ENCODE measurements around the gene NT5DC4.

The NT5DC4 gene

DNA sequence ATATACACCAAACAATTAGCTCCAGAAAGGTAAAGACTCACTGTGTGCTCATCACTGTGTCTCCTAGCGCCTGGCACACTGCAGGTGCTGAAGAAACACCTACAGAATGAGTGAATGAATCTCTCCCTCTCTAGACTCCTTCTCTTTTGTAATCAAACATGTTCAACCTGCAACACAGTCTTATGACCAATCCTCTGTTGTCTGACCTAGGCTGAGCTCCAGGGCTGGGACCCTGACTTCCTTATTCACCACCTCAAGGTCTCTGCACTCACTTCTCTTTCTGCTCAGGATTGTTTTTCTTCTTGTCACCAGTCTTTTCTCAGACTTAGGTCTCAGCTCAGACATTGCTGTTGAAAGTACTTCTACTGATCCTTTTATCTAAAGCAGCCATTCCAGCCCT is 33.7 kb downstream of the NT5DC4 start:
- DNase-seq (ENCODE audit: low read depth) = no peak

DNA sequence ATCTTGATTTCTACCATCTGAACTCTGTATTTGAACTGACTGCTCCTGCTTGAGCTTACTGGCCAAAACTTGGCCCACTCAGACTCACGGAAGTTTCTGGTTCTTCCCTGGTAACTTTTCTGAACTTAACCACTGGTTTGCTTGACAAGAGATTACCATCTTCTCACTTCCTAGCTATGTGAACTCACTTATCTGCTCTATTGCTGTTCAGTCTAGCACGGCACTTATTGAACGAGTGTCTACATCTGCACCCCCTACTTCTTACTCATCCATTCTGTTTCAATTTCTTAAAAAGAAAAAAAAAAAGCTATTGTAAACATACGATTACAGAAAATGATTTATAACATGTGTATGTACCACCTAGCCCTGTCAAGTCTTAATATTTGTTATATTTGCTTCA is 34.6 kb downstream of the NT5DC4 start:
- DNase-seq (ENCODE audit: low read depth) = no peak

DNA sequence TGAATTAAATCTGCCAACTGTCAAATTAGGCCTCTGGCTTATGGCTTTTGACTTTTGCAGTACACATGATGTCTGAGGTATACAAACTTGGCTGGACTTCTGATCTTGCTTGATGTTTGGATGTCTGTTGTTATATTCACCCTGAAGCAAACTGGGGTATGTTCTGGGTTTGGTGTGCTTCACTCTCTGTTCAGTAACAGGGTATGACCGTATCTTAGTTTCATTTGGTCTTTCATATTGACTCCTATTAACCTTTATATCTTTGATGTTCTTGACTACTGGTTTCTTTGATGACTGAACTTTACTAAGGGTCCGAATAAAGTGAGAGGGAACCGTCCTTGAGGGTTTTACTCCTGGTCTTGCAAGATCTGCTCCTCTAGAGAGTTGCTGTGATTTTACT is 35.4 kb downstream of the NT5DC4 start:
- DNase-seq (ENCODE audit: low read depth) = no peak

GRCh38 chr2:112757265-112757664 is 36.4 kb downstream of the NT5DC4 start:
- DNase-seq (ENCODE audit: low read depth) = no peak

DNA sequence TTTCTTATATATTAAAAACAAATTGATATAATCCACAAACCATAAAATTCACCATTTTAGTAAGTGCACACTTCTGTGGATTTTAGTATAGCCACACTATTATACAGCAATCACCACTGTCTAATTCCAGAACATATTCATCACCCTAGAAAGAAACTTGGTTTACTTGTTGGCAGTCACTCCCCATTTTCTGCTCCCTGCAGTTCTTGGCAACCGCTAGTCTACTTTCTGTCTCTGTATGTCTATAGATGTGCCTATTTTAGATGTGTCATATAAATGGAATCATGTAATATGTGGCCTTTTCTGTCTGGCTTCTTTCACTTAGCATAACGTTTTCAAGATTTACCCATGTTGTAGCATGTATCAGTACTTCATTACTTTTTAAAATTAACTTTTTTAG is 37.9 kb downstream of the NT5DC4 start:
- no peak for DNase-seq (ENCODE audit: low read depth)

GRCh38 chr2:112760149-112760548 is 39.3 kb downstream of the NT5DC4 start:
- no peak for DNase-seq (ENCODE audit: low read depth)

- no peak for DNase-seq (ENCODE audit: low read depth)
These were observed 41.5 kb downstream of the NT5DC4 start for GRCh38 chr2:112762276-112762675.

DNA sequence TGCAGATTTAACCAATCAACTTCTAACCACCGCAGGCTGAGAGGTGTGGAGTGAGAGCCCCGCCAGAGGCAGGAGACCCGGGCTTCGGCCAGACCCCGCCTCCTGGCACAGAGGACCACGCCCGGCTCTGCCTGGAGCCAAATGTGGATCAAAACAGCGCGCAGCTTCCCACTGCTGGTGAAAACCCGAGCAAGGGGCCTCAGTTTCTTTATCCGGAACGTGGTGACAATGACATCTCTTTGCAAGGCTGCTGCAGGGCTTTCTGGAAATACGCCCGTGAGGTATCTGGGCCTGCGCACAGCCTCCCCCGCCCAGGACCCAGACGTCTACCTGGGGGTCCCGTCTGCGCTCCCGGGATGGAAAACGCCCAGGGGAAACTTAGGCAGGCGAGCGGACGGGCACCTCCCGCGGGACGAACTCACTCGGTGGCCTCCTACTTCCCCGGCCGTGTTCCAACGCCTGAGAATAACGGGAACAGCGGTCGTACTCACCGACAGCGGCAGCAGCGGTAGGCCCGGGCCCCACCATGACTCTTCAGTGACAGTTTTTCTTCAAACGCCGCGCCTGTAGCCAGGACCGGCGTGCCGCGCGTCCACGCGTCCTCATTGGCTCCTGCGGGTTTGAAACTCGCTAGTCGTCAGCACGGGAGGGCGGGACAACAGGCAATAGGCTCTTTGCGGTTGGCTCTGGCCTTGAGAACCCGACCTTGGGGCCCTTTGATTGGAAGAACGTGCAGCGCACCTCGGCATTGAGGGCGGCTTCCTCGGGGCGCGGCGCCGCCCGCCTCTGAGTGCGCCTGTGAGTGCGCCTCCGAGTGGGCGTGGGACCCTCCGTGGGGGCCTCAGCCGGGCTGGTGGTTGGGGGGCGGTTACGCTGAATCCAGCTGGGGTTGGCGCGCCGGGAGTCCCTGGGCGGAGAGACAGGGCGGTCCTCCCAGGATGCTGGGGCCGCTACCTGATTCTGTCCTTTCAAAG is 43.5 kb downstream of the NT5DC4 start, which contains the start of gene CKAP2L:
CKAP2L (minus strand) TSS at position 539 of the 974 bp plus-strand sequence; CDS start at position 528, 11 bp downstream.
- peak; percentile 92 for DNase-seq (ENCODE audit: low read depth)

DNA sequence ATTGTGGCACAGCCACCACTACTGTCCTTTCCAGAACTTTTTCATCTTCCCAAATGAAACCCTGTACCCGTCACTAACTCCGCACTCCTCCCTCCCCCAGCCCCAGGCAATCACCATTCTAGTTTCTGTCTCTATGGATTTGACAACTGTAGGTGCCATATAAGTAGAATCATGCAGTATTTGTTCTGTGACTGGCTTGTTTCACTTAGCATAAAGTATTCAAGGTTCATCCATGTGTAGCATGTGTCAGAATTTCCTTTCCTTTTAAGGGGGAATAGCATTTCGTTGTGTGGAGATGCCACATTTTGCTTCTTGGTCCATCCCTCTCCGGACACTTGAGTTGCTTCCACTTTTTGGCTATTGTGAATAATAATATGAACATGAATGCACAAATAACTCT is 44.4 kb downstream of the NT5DC4 start:
- DNase-seq (ENCODE audit: low read depth) = no peak

- no peak for DNase-seq (ENCODE audit: low read depth)
These were observed 47.0 kb downstream of the NT5DC4 start for GRCh38 chr2:112767693-112768330.

DNA sequence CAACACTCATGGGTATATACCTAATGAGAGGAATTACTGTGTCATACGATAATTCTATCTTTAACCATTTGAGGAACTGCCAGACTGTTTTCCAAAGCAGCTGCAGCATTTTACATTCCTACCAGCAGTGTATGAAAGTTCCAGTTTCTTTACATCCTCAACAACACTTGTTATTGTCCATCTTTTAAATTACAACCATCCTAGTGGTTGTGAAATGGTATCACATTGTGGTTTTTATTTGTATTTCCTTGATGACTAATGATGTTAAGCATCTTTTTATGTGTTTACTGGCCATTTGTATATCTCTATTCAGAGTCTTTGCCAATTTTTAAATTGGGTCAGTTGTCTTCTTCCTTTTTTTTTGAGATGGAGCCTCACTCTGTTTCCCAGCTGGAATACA is 47.6 kb downstream of the NT5DC4 start:
- DNase-seq (ENCODE audit: low read depth) = no peak

DNA sequence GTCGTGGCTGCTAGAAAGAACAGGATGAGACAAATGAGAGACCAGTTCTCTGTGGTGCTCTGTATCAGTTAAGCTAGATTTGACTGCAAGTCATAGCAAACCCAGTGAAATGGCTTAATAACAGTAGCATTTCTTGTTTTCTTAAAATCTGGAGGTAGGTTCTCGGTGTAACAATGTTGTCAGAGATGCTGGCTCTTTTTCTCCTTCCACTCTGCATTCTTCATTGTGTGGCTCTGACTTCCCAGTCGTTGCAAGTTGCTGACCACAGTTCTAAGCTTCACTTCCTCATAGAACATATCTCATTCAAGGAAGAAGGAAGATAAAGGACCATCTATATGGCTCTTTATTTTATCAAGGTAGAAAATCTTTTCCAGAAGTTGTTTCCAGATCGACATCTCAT is 51.5 kb downstream of the NT5DC4 start:
- no peak for DNase-seq (ENCODE audit: low read depth)

DNA sequence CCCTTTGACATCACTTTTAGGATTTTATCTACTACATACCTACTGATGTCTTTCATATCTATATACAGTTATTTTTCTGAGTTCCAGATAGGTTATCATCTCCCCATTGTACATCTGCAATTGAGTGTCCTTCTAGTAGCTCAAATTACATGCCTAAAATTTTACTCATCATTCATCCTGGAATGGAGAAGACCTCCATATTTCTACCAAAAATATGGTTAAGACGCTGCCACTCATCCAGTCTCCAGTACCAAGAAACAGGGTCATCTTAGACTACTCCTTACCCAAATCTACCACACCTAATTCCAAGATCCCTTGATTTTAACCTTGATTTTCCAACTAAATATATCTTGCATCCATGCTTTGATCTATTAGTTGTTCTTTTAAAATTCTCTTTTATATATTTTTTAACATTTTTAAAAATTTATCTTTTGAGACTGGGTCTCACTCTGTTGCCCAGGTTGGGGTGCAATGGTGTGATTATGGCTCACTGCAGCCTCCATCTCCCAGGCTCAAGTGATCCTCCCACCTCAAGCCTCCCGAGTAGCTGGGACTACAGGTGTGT is 52.2 kb downstream of the NT5DC4 start:
- no peak for DNase-seq (ENCODE audit: low read depth)

GRCh38 chr2:112773556-112773955 is 52.7 kb downstream of the NT5DC4 start:
- no peak for DNase-seq (ENCODE audit: low read depth)

- DNase-seq (ENCODE audit: low read depth) = no peak
These were observed 53.9 kb downstream of the NT5DC4 start for GRCh38 chr2:112774536-112775285.

GRCh38 chr2:112776113-112776512 is 55.3 kb downstream of the NT5DC4 start:
- DNase-seq (ENCODE audit: low read depth) = no peak

DNA sequence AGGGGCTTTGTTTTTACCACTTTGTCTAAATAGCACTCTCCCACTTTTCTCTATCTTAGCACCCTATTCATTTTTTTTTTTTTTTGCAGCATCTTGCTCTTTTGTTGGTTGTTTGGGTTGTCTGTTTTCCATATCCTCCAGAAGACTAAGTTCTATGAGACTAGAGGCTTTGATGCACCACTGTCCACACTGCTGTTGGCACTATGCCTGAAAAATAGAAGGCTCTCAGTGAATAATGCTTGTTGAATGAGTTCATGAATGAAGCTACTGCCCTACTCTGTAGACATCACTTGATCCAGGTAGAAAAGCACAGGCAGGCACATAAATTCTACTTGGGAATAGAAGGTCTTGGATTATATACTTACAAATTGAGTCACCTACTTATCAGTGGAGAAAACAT is 56.2 kb downstream of the NT5DC4 start:
- no peak for DNase-seq (ENCODE audit: low read depth)

DNA sequence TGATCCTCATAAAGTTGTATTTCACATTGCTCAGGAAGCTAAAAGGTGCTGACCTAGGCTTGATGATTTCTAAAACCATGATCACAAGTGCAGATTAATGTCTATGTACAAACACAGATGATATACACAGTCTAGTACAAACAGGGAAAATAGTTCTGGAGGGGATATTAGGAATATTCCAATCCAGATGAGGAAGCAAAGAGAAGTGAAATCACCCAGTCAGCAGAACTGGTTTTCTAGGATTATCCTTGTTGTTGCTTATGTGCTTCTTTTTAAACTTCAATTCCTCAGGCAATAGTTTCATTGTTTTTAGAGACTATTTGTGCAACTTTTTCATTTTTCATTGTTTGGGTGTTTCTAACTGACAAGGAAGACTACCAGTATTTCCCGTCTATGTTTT is 58.8 kb downstream of the NT5DC4 start:
- no peak for DNase-seq (ENCODE audit: low read depth)

DNA sequence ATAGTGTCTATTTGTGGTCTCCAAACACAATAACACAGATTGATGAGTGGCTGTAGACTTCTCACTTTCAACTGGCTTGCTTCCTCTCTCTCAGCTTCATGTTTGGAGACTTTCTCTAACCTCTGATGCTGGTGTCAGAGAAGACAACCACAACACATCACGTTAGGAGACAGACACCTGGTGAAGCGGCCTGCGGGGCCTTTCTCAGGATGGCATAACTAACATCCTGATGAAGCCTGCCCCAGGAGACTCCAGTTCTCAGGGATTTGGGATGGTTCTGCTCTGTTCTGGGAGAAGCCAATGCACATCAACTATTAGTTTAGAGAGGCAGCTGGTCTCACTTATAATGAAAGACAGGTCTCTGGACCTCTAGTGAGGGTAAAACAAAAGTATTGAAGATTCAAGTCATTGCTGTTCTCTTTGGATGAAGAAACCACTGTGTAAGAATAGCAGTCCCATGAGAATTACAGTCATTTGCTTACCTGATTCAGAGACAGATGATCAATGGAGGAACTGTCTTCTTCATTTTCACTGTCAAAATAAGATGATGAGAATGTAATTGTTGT is 61.5 kb downstream of the NT5DC4 start:
- no peak for DNase-seq (ENCODE audit: low read depth)

DNA sequence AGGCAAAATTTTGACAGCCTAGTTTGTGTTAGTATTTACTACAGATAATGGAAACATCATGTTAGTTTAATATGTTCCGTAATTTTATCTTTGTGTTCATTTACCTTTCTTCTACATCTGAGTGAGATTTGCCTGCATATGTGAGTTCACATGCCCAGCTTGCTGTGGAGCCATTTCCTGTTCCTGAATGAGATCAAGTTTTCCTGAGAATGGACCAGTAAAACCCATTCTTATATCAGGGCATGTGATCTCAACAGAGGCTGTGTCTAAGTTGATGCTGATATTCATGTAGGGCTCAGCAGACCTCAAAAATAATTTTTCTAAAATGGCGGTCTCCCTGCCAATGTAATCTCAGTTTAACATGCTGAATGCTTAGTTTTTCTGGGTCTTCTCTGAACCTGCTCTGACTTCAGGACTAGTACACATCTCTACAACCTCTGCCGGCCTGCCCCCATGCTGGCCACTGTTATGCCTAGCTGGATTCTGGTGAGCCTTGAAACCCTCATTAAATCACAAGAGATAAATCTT is 62.4 kb downstream of the NT5DC4 start:
- DNase-seq (ENCODE audit: low read depth) = no peak

Measured in stimulated activated CD8-positive, alpha-beta memory T cell treated with anti-CD3 and anti-CD28 coated beads, Interleukin-15, amount 100 ng/mL, for 1 hour (primary cell).